HG02885 (cell line): Measurements from ENCODE around the gene SIK1.

Experiments
- ATAC-seq: cut with Tn5 transposase; IDR thresholded peaks from one replicate; pipeline ENCODE4 v1.9.1; 2021; ENCODE audit warnings: mild to moderate bottlenecking; ENCODE audit not compliant: unreplicated experiment, poor library complexity

SIK1 gene

GRCh38 chr21:43369596-43370090, 57.3 kb downstream of the SIK1 start:
- ATAC-seq, result no peak

- ATAC-seq, result peak; percentile 62
These were observed 57.8 kb downstream of the SIK1 start for GRCh38 chr21:43369124-43369523.

GRCh38 chr21:43368685-43369084, 58.2 kb downstream of the SIK1 start:
- ATAC-seq, result no peak

GRCh38 chr21:43367859-43368258, 59.1 kb downstream of the SIK1 start:
- ATAC-seq, result no peak

- no peak for ATAC-seq
These were observed 59.6 kb downstream of the SIK1 start for GRCh38 chr21:43367296-43367695.

- ATAC-seq, result no peak
These were observed 60.3 kb downstream of the SIK1 start for GRCh38 chr21:43366656-43367055.

GRCh38 chr21:43365611-43366426, 61.1 kb downstream of the SIK1 start:
- no peak for ATAC-seq

- ATAC-seq, result no peak
These were observed 62.0 kb downstream of the SIK1 start for GRCh38 chr21:43364851-43365424.
